ENCODE data around the gene INO80C. TPM values are rescaled to one million over a fixed set of nuclear protein-coding genes. Genes with fewer than 3 reads are reported as not detected.

Gene INO80C
- total RNA-seq, 4 donors from 2014 or later: 9.5 to 20.6 (median 17.1) TPM

Small RNA genes lying within 50 kb of the gene (small RNA-seq; reads per million reads assigned to genes)
- gene AC007998.5: 0 reads per million in 2 donors

Other genes starting within 250 kb of the INO80C start
- 10 to 100 TPM; 20.3 to 51.2 (median 26.8) TPM for gene ZSCAN30, start 207.7 kb downstream of the INO80C start, total RNA-seq
- 10 to 100 TPM; 22.8 to 36.3 (median 30.2) TPM for gene ZNF24, start 153.5 kb downstream of the INO80C start, total RNA-seq
- gene ZNF396, start 120.6 kb downstream of the INO80C start, total RNA-seq: 1 to 10 TPM; 1.9 to 6.6 (median 3.7) TPM
- 10 to 100 TPM; 30.5 to 87.6 (median 70.7) TPM for gene GALNT1, start 83.8 kb upstream of the INO80C start, total RNA-seq